ENCODE results near the gene B3GNT4.
"Not testable (repeated sequence)": the region's sequence is repeated elsewhere in the genome, so short reads cannot be mapped to it uniquely, and the experiment has no call there.

Gene B3GNT4

GRCh38 chr12:122235741-122236140 lies 32.2 kb downstream of the B3GNT4 start:
- TF ChIP-seq CTCF (IDR thresholded peaks at IDR 0.05; ENCODE audit: borderline replicate concordance, insufficient read depth, low read depth, low read length): no peak
- H3K4me3 ChIP-seq (ENCODE audit: low read depth, low read length): no peak overlapping the region

- TF ChIP-seq CTCF (IDR thresholded peaks at IDR 0.05; ENCODE audit: borderline replicate concordance, insufficient read depth, low read depth, low read length): no peak
These were observed 35.4 kb downstream of the B3GNT4 start for GRCh38 chr12:122238861-122239260.

GRCh38 chr12:122243965-122244364 lies 40.5 kb downstream of the B3GNT4 start:
- no peak for TF ChIP-seq CTCF (IDR thresholded peaks at IDR 0.05; ENCODE audit: borderline replicate concordance, insufficient read depth, low read depth, low read length)
- no peak overlapping the region for H3K4me3 ChIP-seq (ENCODE audit: low read depth, low read length)

More at GRCh38 chr12:122238861-122239260, 35.4 kb downstream of the B3GNT4 start:
- H3K4me3 ChIP-seq (ENCODE audit: low read depth, low read length): no peak overlapping the region

GRCh38 chr12:122244565-122245371 lies 41.3 kb downstream of the B3GNT4 start:
- TF ChIP-seq CTCF (IDR thresholded peaks at IDR 0.05; ENCODE audit: borderline replicate concordance, insufficient read depth, low read depth, low read length): no peak
- H3K4me3 ChIP-seq (ENCODE audit: low read depth, low read length): no peak overlapping the region

- no peak overlapping the region for H3K4me3 ChIP-seq (ENCODE audit: low read depth, low read length)
- TF ChIP-seq CTCF (IDR thresholded peaks at IDR 0.05; ENCODE audit: borderline replicate concordance, insufficient read depth, low read depth, low read length): no peak
These were observed 42.0 kb downstream of the B3GNT4 start for GRCh38 chr12:122245553-122245952.

- no peak overlapping the region for H3K4me3 ChIP-seq (ENCODE audit: low read depth, low read length)
- TF ChIP-seq CTCF (IDR thresholded peaks at IDR 0.05; ENCODE audit: borderline replicate concordance, insufficient read depth, low read depth, low read length): no peak
These were observed 46.5 kb downstream of the B3GNT4 start for GRCh38 chr12:122250047-122250446.

GRCh38 chr12:122250536-122250935 lies 47.0 kb downstream of the B3GNT4 start:
- TF ChIP-seq CTCF (IDR thresholded peaks at IDR 0.05; ENCODE audit: borderline replicate concordance, insufficient read depth, low read depth, low read length): no peak
- H3K4me3 ChIP-seq (ENCODE audit: low read depth, low read length): no peak overlapping the region

- not testable (repeated sequence) for H3K4me3 ChIP-seq (ENCODE audit: low read depth, low read length)
These were observed 55.0 kb downstream of the B3GNT4 start for GRCh38 chr12:122258462-122258861.

Measured in GM12875 (cell line).